ENCODE measurements around the gene GDF9.

GRCh38 chr5:132898094-132898493, 31.8 kb upstream of the GDF9 start:
- TF ChIP-seq, protein P1, sequence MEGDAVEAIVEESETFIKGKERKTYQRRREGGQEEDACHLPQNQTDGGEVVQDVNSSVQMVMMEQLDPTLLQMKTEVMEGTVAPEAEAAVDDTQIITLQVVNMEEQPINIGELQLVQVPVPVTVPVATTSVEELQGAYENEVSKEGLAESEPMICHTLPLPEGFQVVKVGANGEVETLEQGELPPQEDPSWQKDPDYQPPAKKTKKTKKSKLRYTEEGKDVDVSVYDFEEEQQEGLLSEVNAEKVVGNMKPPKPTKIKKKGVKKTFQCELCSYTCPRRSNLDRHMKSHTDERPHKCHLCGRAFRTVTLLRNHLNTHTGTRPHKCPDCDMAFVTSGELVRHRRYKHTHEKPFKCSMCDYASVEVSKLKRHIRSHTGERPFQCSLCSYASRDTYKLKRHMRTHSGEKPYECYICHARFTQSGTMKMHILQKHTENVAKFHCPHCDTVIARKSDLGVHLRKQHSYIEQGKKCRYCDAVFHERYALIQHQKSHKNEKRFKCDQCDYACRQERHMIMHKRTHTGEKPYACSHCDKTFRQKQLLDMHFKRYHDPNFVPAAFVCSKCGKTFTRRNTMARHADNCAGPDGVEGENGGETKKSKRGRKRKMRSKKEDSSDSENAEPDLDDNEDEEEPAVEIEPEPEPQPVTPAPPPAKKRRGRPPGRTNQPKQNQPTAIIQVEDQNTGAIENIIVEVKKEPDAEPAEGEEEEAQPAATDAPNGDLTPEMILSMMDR (conservative IDR thresholded peaks at IDR 0.05): no peak
- no peak for TF ChIP-seq ZFX (IDR thresholded peaks at IDR 0.05)

Measured in C4-2B (cell line).